ENCODE data around the gene PLCL2.

The PLCL2 gene

DNA sequence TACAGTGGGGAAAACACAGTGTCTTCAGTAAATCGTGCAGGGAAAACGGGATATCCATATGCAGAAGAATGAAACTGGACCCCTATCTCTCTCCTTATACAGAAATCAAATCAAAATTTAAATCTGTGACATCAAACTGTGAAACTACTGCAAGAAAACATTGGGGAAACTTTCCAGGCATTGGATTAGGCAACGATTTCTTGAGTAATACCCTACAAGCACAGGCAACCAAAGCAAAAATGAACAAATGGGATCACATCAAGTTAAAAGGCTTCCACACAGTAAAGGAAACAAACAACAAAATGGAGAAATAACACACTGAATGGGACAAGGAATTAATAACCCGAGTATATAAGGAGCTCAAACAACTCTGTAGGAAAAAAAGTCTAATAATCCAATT lies 165.3 kb downstream of the PLCL2 start:
- no peaks in the 10 kb centered on the region for H3K9me3 ChIP-seq (ENCODE audit: control insufficient read depth, insufficient read depth, low read depth, low read length)
- H3K4me3 ChIP-seq (ENCODE audit: low read depth, low read length): no peak overlapping the region
- no peak overlapping the region for H3K27ac ChIP-seq (ENCODE audit: low read depth, low read length)
- H3K9ac ChIP-seq (ENCODE audit: low read length): no peak overlapping the region
- H3K4me1 ChIP-seq (ENCODE audit: control insufficient read depth, insufficient read depth, low read length): peaks cover 23% of the 10 kb centered on the region; the same call in 1 of the 2 replicates
- no peaks in the 10 kb centered on the region for H3K27me3 ChIP-seq (ENCODE audit: control insufficient read depth, insufficient read depth, low read length)
- no peaks in the 10 kb centered on the region for H3K36me3 ChIP-seq (ENCODE audit: control insufficient read depth, insufficient read depth, low read length)

- Histone ChIP-seq H3K27me3 (ENCODE audit: control insufficient read depth, insufficient read depth, low read length) (no peaks in the 10 kb centered on the region), H3K9ac (ENCODE audit: low read length) (no peak overlapping the region), H3K36me3 (ENCODE audit: control insufficient read depth, insufficient read depth, low read length) (no peaks in the 10 kb centered on the region), H3K27ac (ENCODE audit: low read depth, low read length) (no peak overlapping the region), H3K9me3 (ENCODE audit: control insufficient read depth, insufficient read depth, low read depth, low read length) (no peaks in the 10 kb centered on the region), H3K4me3 (ENCODE audit: low read depth, low read length) (no peak overlapping the region), H3K4me1 (ENCODE audit: control insufficient read depth, insufficient read depth, low read length) (peaks cover 23% of the 10 kb centered on the region; the same call in 1 of the 2 replicates)
Measured at GRCh38 chr3:17050506-17050905, 165.8 kb downstream of the PLCL2 start.

- H3K9ac ChIP-seq (ENCODE audit: low read length): no peak overlapping the region
- no peaks in the 10 kb centered on the region for H3K36me3 ChIP-seq (ENCODE audit: control insufficient read depth, insufficient read depth, low read length)
- no peaks in the 10 kb centered on the region for H3K27me3 ChIP-seq (ENCODE audit: control insufficient read depth, insufficient read depth, low read length)
- H3K9me3 ChIP-seq (ENCODE audit: control insufficient read depth, insufficient read depth, low read depth, low read length): no peaks in the 10 kb centered on the region
- H3K27ac ChIP-seq (ENCODE audit: low read depth, low read length): no peak overlapping the region
- H3K4me1 ChIP-seq (ENCODE audit: control insufficient read depth, insufficient read depth, low read length): peaks cover 6% of the 10 kb centered on the region; the same call in 1 of the 2 replicates
- H3K4me3 ChIP-seq (ENCODE audit: low read depth, low read length): no peak overlapping the region
Measured at GRCh38 chr3:17052363-17052762, 167.6 kb downstream of the PLCL2 start.

DNA sequence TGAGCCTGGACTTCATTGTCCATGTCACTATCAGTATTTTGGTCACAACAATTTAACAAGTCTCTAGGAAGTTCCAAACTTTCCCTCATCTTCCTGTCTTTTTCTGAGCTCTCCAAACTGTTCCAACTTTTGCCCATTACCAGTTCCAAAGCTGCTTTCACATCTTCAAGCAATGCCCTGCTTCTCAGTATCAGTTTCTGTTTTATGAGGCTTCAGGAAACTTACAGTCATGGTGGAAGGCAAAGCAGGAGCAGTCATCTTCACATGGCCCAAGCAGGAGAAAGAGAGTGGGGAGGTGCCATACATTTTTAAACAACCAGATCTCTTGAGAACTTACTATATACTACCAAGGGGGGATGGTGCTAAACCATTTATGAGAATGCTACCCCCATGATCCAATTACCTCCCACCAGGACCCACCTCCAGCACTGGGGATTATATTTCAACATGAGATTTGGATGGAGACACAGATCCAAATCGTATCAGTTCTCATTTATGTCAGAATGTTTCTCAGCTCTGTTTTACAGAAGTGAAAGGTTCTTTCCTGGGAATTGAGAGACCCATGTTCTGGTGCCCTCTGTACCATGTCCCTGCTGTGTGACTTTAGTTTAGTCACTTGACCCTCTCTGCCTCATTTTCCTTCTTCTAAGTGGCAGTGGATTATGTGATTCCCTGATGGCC lies 169.7 kb downstream of the PLCL2 start:
- Histone ChIP-seq H3K4me1 (ENCODE audit: control insufficient read depth, insufficient read depth, low read length) (no peaks in the 10 kb centered on the region), H3K27ac (ENCODE audit: low read depth, low read length) (no peak overlapping the region), H3K9ac (ENCODE audit: low read length) (no peak overlapping the region), H3K27me3 (ENCODE audit: control insufficient read depth, insufficient read depth, low read length) (no peaks in the 10 kb centered on the region), H3K9me3 (ENCODE audit: control insufficient read depth, insufficient read depth, low read depth, low read length) (no peaks in the 10 kb centered on the region), H3K36me3 (ENCODE audit: control insufficient read depth, insufficient read depth, low read length) (no peaks in the 10 kb centered on the region), H3K4me3 (ENCODE audit: low read depth, low read length) (no peak overlapping the region)

DNA sequence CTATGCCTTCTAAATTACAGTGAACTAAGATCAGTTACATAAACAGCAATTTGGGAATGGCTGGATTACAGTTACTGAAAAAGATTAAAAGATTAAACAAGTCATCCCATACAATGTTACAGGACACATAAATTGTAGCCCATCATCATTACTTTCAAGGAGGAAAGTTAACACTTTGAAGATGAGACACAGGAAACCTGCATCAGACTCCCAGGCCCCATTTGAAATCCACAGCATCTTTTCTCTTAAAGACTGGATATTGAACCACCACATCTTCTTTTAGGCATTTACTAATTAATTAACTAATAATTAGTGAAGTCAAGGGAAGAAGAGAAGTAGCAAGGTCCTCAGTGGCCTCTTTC lies 170.2 kb downstream of the PLCL2 start:
- Histone ChIP-seq H3K9me3 (ENCODE audit: control insufficient read depth, insufficient read depth, low read depth, low read length) (no peaks in the 10 kb centered on the region), H3K27me3 (ENCODE audit: control insufficient read depth, insufficient read depth, low read length) (no peaks in the 10 kb centered on the region), H3K36me3 (ENCODE audit: control insufficient read depth, insufficient read depth, low read length) (no peaks in the 10 kb centered on the region), H3K27ac (ENCODE audit: low read depth, low read length) (no peak overlapping the region), H3K4me3 (ENCODE audit: low read depth, low read length) (no peak overlapping the region), H3K9ac (ENCODE audit: low read length) (no peak overlapping the region), H3K4me1 (ENCODE audit: control insufficient read depth, insufficient read depth, low read length) (no peaks in the 10 kb centered on the region)

DNA sequence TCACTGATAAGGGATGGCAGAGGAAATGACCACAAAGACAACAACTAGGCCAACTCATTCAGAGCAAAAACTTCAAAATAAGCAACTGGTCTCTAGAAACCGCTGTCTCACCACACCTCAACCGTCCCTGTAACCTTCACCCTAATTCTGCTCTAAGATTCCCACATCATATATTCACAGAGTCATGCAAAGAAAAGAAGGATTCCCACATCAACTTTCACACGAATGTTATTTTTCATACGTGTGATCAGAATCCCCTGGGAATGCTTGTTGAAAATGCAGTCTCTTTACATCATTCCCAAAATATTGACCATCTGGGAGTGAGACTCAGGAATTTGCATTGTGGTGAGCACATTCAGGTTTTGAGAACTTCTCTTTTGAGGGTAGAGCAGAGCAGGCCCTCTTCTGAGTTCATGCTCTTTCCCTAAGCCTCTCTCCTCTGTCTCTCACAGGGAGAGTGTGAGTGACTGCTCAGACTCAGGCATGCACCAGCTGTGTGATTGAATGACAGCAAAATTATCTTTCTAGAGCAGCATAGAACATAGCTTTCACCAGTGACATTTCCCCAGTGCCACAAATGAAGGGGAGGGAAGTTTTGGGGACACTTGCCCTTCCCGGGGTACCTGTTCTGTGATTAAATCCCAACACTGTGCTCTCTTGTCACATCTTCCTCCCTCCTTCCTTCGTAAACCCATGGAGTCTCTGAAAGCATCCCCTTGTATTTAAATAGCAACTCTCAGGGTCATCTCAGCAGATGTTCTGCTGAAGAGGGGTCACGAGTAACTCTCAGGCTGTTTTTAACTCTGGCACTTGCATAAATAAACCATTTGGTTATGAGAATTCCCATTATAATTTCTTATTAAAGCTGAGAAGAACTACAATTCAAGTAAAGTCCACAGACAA lies 170.9 kb downstream of the PLCL2 start:
- H3K9me3 ChIP-seq (ENCODE audit: control insufficient read depth, insufficient read depth, low read depth, low read length): no peaks in the 10 kb centered on the region
- H3K27me3 ChIP-seq (ENCODE audit: control insufficient read depth, insufficient read depth, low read length): no peaks in the 10 kb centered on the region
- no peaks in the 10 kb centered on the region for H3K36me3 ChIP-seq (ENCODE audit: control insufficient read depth, insufficient read depth, low read length)
- no peak overlapping the region for H3K9ac ChIP-seq (ENCODE audit: low read length)
- no peak overlapping the region for H3K27ac ChIP-seq (ENCODE audit: low read depth, low read length)
- no peak overlapping the region for H3K4me3 ChIP-seq (ENCODE audit: low read depth, low read length)
- no peaks in the 10 kb centered on the region for H3K4me1 ChIP-seq (ENCODE audit: control insufficient read depth, insufficient read depth, low read length)

- no peak overlapping the region for H3K27ac ChIP-seq (ENCODE audit: low read depth, low read length)
- no peak overlapping the region for H3K9ac ChIP-seq (ENCODE audit: low read length)
Measured at GRCh38 chr3:17057321-17057720, 172.6 kb downstream of the PLCL2 start.

DNA sequence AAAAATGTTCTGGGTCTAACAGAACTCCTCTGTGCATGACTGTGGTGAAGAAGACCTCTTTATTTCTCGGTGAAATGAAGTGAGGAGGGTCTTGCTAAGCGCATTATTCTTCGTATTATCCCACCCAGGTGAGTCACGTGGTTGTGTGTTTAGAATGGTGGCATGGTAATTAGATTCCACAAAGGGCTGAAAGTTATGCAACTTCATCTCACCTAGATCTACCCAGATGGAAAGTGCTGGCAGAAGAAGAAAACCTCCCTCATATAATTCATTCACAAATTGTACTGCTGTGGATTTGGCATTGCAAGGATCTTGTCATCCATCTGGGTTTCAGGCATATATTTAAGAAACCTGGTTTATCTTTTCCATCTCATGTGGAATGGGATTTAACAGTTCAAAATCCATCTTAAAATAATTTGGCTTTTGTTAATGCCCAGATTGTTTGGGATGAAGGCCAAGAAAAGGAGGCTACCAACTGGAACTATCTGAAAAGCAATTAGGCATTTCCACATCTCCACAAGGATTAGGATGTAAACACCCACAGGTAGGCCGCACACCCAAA lies 175.3 kb downstream of the PLCL2 start:
- no peak overlapping the region for H3K4me3 ChIP-seq (ENCODE audit: low read depth, low read length)
- no peak overlapping the region for H3K27ac ChIP-seq (ENCODE audit: low read depth, low read length)

More at GRCh38 chr3:17057321-17057720, 172.6 kb downstream of the PLCL2 start:
- no peaks in the 10 kb centered on the region for H3K36me3 ChIP-seq (ENCODE audit: control insufficient read depth, insufficient read depth, low read length)
- H3K4me1 ChIP-seq (ENCODE audit: control insufficient read depth, insufficient read depth, low read length): peaks cover 5% of the 10 kb centered on the region; the same call in 1 of the 2 replicates
- H3K9me3 ChIP-seq (ENCODE audit: control insufficient read depth, insufficient read depth, low read depth, low read length): no peaks in the 10 kb centered on the region
- no peak overlapping the region for H3K4me3 ChIP-seq (ENCODE audit: low read depth, low read length)
- H3K27me3 ChIP-seq (ENCODE audit: control insufficient read depth, insufficient read depth, low read length): no peaks in the 10 kb centered on the region

DNA sequence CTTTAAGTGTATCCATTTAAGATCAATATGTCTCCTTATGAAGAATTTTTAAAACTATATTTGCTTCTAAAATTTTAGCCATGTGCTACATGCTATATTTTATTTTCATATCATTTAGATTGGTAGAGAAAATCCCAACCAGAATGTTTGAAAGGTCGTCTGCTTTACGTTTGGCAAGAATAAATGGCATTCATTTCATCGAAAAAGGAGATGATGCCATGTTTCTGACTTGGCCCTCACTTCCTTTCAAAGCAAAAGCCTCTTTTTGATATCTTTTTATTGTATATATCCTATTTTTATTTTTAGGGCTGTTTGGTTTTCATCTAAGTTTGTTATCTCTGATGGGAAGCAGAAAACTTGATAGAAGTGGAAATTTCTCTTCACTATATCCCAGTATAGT lies 176.2 kb downstream of the PLCL2 start:
- Histone ChIP-seq H3K27me3 (ENCODE audit: control insufficient read depth, insufficient read depth, low read length) (no peaks in the 10 kb centered on the region), H3K36me3 (ENCODE audit: control insufficient read depth, insufficient read depth, low read length) (no peaks in the 10 kb centered on the region), H3K9me3 (ENCODE audit: control insufficient read depth, insufficient read depth, low read depth, low read length) (no peaks in the 10 kb centered on the region)

More for the DNA sequence above, 175.3 kb downstream of the PLCL2 start:
- no peaks in the 10 kb centered on the region for H3K36me3 ChIP-seq (ENCODE audit: control insufficient read depth, insufficient read depth, low read length)
- H3K9me3 ChIP-seq (ENCODE audit: control insufficient read depth, insufficient read depth, low read depth, low read length): no peaks in the 10 kb centered on the region
- no peaks in the 10 kb centered on the region for H3K27me3 ChIP-seq (ENCODE audit: control insufficient read depth, insufficient read depth, low read length)
- peaks cover 5% of the 10 kb centered on the region; the same call in 1 of the 2 replicates for H3K4me1 ChIP-seq (ENCODE audit: control insufficient read depth, insufficient read depth, low read length)
- H3K9ac ChIP-seq (ENCODE audit: low read length): no peak overlapping the region

GRCh38 chr3:17062736-17063135 lies 178.0 kb downstream of the PLCL2 start:
- no peaks in the 10 kb centered on the region for H3K9me3 ChIP-seq (ENCODE audit: control insufficient read depth, insufficient read depth, low read depth, low read length)
- no peaks in the 10 kb centered on the region for H3K36me3 ChIP-seq (ENCODE audit: control insufficient read depth, insufficient read depth, low read length)
- no peaks in the 10 kb centered on the region for H3K27me3 ChIP-seq (ENCODE audit: control insufficient read depth, insufficient read depth, low read length)
- H3K27ac ChIP-seq (ENCODE audit: low read depth, low read length): no peak overlapping the region
- H3K9ac ChIP-seq (ENCODE audit: low read length): no peak overlapping the region
- H3K4me3 ChIP-seq (ENCODE audit: low read depth, low read length): no peak overlapping the region
- H3K4me1 ChIP-seq (ENCODE audit: control insufficient read depth, insufficient read depth, low read length): peaks cover 14% of the 10 kb centered on the region

More for the DNA sequence above, 176.2 kb downstream of the PLCL2 start:
- Histone ChIP-seq H3K4me1 (ENCODE audit: control insufficient read depth, insufficient read depth, low read length) (peaks cover 9% of the 10 kb centered on the region; the same call in 1 of the 2 replicates), H3K9ac (ENCODE audit: low read length) (no peak overlapping the region), H3K27ac (ENCODE audit: low read depth, low read length) (no peak overlapping the region), H3K4me3 (ENCODE audit: low read depth, low read length) (no peak overlapping the region)

GRCh38 chr3:17063596-17063995 lies 178.8 kb downstream of the PLCL2 start:
- H3K27ac ChIP-seq (ENCODE audit: low read depth, low read length): no peak overlapping the region
- H3K9me3 ChIP-seq (ENCODE audit: control insufficient read depth, insufficient read depth, low read depth, low read length): no peaks in the 10 kb centered on the region
- H3K4me3 ChIP-seq (ENCODE audit: low read depth, low read length): no peak overlapping the region
- H3K36me3 ChIP-seq (ENCODE audit: control insufficient read depth, insufficient read depth, low read length): no peaks in the 10 kb centered on the region
- no peaks in the 10 kb centered on the region for H3K27me3 ChIP-seq (ENCODE audit: control insufficient read depth, insufficient read depth, low read length)
- peaks cover 14% of the 10 kb centered on the region for H3K4me1 ChIP-seq (ENCODE audit: control insufficient read depth, insufficient read depth, low read length)
- H3K9ac ChIP-seq (ENCODE audit: low read length): no peak overlapping the region

Measured in HUES6 (cell line).